ENCODE measurements around the gene LARGE1.
"Not testable (repeated sequence)": the region's sequence is repeated elsewhere in the genome, so short reads cannot be mapped to it uniquely, and the experiment has no call there.

The LARGE1 gene

DNA sequence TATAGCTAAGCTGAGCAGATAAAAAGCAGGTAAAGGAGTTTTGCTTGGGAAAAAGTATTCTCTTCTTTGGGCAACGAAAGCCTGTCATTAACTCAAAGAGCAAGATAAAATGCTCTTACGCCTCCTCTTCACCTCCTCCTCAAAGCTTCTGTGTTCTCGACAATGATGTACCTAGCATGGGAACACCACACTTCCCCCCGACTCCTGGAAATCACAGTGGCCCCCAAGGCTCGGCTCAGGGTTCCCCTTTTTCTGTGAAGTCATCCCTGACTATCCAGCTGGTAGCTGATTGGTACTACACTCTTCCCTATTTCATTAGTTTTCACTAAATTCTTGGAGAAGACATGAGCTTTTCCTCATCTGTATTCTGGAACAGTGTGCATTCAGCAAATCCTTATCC, 336.1 kb downstream of the LARGE1 start:
- no peak for DNase-seq

DNA sequence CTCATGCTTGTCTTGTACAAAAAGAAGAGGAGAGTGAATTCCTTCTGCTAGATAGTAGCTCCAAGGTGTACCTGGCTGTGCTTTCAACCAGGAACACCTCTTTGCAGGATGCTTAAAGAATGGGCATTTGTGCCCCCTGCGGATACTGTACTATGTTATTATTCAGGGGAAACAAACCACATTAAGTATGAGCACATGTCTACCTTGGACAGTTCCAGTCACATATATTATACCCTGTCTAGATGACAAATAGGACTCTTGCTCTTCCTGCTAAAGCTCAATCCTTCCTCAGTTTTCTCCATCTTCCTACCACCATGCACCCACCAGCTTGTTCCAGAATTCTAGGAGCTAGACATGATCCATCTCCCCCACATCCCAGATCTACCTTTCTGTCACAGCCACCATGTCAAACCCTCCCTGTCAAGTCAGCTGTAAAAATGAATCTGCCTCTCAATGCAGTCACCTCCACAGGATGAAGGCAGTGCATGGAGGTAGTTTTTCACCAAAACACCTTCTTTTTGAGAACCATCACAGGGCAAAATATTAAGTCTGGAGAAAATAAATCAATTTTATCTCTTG, 337.4 kb downstream of the LARGE1 start:
- no peak for DNase-seq

DNA sequence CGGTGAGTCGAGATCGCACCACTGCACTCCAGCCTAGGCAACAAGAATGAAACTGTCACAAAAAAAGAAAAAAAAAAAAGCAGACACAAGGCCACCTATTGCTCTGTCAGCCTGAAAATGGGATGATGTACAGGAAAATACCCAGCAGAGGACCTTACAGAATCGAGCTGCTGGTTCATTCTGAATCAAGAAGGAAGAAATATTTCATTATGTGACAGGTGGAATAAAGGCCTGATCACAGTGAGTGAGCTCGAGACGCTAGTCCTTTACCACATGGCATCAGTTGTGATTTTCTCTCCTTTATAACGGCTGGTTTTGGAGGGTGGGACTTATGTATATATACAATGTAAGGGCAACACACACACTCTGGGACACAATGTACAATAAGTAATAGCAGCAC, 340.0 kb downstream of the LARGE1 start:
- no peak for DNase-seq

DNA sequence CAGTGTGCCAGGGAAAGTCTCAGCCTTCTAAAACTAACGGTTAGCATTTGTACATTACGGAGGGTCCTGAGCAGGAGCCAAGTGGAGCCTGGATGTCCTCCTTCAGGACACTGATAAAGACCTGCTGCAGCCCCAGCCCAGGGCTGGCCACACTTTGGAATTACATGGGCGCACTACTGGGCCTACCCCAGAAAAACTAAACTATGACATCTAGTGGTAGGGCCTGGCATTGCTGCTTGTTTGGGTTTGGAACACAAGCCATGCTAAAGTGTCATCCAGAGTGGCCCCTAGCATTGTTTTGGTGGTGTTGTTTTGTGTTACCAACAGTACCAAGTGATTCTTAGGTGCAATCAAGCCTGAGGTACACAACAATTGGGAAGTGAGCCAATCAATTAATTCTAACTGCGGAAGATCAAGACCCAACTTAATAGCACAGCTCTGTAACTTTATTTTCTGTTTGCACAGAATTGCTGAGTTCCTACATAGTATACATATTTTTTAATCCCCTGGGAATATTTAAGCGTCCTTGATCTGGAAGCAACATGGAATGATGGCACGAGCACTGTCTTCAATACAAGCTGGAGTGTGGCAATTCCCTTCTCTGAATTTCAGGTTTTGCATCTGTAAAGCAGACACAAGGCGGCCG, 340.7 kb downstream of the LARGE1 start:
- peak; percentile 40 for DNase-seq

DNA sequence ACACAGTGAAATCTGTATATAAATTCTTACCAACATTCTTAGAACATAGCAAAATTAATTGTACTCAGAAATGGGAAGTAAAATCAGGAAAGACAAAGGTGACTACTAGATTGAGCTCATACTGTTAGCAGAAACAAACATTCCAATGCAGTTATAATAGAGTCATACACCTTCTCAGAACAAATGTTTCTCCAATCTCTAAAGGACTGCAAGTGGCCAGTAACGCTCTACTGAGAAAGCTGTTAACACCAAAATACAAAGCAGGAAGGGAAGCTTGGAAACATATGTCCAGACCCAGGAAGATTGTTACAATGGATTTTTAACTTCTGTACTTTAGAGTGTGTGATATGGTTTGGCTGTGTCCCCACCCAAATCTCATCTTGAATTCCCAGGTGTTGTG, 341.5 kb downstream of the LARGE1 start:
- DNase-seq, result no peak

DNA sequence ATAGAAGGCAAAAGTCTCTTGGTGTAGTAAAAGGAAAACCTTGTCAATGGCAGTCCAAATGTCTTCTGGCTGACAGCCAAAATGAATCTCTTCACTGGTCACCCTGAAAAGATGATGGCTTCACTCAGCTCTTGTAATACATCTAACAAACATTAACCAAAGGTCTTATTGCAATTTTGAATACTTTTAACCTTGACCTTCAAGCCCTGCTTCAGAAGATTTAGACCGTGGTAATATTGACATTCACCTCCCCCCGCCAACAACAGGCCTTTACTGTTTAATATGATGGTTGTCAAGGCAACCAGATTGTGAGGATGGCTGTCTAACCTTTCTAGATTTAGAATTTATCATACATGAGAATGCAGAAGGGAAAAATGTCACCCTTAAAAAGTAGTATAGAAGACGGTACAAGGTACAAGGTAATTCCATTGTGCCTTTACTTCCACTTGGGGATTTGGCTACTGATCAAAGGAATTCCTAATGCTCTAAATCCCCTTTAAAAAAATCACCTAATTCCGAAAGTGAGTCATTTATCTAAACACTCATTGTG, 342.3 kb downstream of the LARGE1 start:
- no peak for DNase-seq

DNA sequence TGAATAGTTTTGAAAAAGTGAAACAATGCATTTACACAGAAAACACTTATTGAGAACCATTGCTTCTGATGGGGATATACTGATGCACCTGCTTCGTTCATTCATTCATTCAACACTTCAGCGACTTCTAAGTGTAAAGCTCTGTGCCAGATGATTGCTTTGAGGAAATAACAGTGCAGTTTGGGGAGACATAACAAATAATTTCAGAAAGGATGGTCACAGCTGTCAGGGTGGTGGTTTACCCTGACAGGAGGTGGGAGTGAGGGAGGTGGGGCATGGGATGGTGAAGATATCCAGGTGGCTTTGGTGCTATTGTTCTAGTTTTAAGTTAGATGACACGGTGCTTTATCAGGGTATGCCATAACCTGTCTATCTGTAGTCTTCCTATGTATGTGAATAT, 344.1 kb downstream of the LARGE1 start:
- DNase-seq, result no peak

DNA sequence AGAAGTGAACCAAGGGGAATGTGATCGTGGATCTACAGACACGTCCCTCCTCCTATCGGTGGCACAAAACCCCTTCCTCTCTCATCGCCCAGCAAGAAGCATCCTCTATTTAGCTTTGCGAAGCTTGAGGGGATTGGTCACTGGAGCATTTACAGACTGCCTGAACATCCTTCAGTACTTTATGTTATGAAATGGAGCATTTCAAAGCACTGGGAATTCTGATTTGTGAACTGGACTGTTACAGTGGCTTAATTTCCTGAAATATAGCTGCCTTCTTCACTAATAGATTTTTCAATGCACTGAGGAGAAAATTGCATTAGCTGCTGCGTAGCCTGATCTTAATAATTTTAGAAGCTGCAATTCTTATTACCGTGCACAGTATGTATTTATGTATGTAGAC, 344.5 kb downstream of the LARGE1 start:
- DNase-seq, result peak; percentile 24

DNA sequence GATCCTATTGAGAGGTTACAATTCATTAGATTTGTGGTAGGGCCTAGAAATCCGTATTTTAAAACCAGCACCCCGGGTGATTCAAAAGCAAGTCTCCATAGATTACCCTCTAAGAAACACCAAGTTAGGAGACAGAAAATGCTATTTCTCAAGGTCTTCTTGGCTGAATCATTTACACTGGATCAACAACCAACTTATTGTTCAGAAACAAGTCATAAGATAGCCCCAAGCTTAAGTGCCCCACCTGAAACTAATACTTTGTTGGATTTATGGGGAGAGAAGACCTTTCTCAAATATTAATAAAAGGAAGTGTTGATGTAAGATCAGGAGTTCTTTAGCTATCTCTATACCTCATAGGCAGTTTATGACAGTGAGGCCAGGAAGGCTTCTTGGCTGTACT, 345.2 kb downstream of the LARGE1 start:
- DNase-seq, result no peak

DNA sequence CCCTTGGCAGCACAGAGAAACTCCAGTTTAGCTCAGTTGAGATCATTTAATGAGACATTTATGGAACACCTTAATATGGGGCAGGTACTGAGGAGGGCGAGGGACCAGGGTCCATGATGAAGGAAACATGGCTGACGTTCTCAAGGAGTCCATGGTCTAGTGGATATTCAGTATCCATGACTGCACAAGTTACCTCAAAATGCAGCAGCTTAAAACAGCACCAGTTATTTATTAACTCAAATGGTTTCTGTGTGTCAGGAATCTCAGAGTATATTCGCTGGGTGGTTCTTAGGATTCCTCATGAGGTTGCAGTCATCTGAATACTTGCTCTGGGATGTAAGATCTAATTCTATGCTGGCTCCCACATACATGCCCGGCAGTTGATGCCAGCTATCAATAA, 346.8 kb downstream of the LARGE1 start:
- no peak for DNase-seq

DNA sequence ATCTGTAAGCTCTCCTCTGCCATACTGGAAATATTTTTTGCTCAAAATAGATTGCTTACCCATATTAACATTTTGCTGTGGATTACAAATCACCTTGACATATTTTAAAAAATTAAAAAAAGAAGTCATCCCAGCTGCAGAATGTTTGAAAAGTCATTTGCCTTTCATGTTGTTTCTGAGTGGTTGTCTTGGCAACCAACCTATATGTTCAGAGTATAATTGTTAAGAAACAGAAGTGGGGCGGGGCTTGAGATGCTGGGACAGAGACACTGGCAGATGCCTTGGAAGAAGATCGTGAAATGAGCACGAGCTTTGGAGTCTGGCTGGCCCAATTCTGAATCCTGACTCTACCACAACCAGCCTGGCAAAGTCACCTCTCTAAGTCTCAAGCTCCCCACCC, 348.2 kb downstream of the LARGE1 start:
- DNase-seq, result no peak

DNA sequence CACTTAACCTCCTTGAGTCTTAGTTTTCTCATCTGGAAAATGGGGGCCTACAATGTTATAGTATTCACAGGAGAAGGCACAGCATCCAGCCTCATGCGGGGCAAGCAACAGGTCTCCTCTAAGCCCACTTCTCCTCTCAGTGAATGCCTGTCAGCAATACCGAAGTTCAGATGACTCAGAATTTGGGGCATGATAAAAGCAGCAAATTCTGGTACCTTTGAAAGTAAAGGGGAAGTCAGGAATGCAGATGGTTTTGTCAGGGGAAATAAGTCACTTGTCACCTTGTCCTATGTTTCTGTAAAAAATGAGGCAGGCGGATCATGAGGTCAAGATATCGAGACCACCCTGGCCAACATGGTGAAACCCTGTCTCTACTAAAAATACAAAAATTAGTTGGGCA, 350.2 kb downstream of the LARGE1 start:
- DNase-seq, result no peak

DNA sequence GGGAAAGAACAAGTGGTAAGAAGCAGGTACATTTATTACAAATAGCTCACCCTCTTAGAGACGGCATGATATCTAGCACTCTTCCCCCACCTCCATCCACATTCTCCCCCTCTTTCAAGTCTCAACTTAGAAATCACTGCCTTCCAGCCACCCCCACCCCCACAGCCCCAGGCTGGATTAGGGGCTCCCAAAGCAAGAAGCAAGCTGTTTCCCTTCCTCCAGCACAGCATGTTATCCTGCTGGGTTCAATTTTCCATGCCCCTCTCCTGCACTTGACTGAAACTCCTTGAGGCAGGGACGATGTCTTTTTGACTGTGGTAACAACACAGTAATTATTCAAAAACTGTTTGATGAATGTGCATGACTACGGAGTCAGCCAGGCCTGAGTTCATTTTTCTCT, 350.7 kb downstream of the LARGE1 start:
- DNase-seq, result peak; percentile 33

DNA sequence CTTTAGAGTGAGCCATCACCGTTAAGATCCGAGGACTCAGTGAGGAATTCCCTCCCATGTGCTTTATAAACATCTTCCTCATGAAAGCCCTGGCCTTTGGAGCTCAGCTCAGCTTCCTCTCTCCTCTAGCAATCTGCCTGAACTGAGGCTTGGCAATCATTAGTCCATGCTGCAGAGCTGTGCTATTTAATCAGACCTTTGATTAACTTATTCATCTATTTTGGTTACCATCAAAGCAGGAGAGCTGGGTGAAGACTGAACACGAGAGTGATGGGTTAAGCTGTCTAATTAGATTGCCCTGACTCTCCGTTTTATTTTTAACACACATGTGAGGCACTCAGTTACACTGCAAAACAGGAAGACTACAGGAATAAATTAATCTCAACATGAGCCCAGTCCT, 351.3 kb downstream of the LARGE1 start:
- peak; percentile 31 for DNase-seq

DNA sequence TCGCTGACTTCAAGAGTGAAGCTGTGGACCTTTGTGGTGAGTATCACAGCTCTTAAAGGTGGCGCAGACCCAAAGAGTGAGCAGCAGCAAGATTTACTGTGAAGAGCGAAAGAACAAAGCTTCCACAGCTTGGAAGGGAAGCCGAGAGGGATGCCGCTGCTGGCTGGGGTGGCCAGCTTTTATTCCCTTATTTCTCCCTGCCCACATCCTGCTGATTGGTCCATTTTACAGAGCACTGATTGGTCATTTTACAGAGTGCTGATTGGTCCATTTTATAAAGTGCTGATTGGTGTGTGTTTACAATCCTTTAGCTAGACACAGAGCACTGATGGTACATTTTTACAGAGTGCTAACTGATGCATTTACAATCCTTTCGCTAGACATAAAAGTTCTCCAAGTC, 353.8 kb downstream of the LARGE1 start:
- not testable (repeated sequence) for DNase-seq

DNA sequence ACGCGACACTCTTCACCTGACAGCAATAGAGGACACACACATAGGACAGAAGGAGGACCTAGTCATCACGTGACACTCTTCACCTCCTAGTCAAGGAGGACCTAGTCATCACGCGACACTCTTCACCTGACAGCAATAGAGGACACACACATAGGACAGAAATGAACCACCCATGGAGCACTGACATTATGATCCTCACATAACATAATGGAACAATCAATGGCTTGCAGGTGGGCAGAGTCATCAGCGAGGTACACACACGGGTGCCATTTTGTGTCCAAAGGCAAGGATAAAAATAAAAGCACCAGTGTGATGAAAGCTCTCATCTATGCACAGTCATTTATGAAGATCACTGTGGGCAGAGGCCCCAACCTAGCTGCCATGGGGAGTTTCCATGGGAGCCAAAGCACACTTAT, 354.7 kb downstream of the LARGE1 start:
- DNase-seq, result no peak

DNA sequence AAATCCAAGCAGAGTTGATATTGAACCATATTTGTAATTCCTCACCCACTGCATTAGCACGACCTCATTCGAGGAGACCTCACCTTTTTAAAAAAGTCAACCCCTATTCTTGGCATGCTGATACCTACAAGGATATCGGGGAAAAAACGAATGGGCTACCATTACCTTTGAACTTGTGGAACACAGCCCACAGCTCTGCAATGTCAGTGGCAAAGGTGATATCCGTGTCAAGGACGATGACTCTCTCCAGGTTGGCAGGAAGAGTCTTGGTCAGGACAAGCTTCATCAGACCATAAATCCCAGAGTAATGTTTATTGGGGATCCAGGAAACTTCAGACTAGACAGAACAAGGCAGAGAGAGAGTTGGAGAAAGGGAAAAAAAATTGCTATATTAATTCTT, 355.6 kb downstream of the LARGE1 start:
- no peak for DNase-seq

DNA sequence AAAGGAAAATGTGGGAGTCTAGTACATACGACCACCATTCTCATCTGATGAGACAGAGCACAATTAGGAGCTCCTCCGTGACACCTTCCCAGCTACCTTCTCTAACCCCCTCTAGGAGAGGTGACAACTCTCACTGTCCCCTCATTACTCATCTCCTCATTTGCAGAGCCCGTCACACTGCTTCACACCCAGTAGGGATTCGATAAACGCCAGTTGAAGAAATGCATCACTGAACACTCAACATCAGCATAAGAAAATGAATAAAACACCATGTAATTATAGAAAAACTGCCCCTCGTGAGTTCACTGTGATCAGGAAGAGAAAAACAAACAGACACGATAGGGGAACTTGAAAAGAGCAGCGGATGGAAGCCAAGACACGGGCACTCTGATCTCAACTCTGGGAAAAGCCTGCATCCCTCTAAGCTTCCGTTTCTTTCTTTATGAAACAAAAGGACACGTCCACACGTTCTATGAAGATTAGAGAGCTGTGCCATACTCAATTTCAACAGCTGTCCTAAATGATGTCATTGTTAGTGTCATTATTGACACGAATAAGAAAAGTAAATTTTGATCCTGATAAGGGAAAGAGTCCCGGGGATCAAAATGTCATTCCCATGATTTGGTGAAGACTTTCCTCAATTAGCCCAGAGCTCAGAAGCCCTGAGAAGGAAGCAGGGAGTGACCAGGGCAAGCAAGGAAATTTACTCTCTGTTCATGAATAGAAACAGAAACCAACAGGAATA, 356.9 kb downstream of the LARGE1 start:
- peak; percentile 24 for DNase-seq

DNA sequence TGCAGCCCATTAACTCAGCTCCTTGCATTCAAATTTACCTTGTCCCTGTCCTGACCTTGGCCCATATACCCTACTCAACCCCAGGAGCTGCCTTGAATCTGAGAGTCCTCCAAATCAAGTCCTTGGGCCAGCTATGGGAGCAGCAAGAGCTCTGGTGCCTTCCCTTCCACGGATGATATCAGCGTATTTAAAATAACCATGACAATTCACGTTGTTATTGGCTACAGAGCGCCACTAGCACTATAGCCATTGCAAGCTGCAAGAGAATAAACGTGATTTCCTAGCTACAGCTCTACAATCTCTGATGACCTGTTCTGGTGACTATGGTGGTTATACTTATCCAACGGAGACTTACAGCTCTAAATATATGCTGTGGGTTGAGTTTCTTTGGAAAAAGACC, 357.8 kb downstream of the LARGE1 start:
- no peak for DNase-seq

DNA sequence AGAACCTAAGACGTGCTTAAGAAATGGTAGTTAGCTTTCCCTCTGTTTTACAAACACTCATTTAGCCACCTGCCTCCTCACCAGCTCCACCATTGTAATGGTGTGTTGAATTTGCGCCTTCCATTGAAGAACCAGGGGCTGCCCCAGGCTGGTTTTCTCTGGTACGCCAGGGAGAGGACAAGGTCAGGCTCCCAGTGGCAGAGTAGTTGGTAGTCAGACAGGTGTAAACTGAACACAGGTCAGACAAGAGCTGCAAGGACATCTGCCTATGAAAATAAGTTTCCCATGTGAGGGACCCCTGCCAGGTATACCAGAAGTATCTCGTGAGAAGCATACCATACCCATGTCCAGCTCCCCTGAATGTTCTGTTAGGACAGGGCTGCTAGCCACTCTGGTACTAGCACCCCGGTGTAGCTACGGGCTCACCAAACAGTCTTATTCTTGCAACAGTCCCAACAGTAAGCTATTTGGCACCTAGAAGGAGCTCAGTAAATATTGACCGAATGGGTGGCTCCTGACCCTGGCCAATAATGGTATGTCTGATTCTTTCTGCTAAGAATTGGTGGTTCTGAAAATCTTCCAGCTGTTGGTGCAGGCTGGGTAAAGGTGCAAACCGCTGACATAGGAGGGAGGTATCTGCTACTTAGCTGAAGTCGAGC, 359.0 kb downstream of the LARGE1 start:
- no peak for DNase-seq

DNA sequence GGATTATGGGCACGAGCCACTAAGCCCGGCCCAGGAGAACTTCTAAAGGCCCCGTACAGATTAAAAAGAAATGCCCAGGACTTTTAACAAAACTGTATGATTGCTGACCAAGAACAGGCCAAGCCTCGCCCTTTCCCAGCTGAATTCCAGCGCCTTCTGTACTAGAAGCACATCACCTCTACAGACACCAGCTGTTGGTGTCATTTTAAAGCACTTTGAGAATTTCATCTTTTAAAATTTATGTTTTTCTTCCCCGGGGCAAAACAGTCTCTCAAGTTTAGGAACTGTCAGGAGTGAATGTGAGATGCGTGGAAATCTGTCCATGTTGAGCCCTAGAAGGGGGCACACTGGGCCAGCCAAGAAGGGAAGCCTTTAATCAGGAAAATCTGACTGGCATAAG, 362.4 kb downstream of the LARGE1 start:
- DNase-seq, result no peak

DNA sequence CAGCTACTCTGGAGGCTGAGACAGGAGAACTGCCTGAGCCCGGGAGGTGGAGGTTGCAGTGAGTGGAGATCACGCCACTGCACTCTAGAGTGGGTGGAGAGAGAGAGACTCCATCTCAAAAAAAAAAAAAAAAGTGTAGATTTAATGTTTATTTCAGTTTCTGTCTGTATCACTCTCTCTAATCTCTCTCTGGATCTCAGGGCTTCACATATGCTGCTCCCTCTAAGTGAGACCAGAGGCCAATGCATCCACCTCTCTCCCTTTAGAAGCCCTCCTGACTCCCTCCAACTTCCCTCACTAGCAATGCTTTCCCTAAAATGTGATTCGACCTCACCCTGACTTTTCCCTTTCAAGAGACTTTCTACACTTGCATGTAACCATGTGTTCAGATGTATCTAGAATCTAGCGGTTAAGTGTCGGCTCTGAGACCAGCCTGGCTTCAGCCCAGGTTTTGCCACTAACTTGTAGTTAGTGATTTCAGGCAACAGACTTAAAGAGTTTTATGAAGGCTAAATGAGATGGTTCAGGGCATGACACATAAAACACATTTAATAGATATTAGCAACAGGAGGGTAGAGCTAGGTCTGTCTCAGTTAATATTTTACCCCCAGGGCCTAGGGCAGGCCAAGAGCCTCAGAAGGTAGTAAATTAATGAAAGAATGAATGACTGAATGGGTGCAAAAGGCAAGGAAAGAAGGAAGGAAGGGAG, 364.3 kb downstream of the LARGE1 start:
- no peak for DNase-seq

DNA sequence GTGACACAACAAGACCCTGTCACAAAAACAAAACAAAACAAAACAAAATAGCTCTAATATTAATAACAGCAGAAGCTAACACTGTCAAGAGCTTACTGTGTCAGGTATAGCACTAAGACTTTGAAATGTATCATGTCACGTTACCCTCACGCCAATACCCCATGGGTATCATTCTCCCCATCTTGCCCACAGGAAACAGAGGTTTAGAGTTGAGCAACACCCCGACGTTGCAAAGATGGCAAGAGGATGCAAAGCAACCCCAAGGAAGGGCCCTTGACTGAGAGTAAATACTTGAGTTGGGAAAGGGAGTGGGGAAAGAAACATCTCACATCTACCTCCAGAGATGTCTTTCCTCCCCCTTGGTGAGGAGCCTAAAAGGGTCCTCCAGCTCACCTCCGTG, 366.8 kb downstream of the LARGE1 start:
- DNase-seq, result no peak

Data from eye (tissue), 1 donor.